Panc1 (cell line): ENCODE results near the gene PDE4B.
"Not testable (repeated sequence)": the region's sequence is repeated elsewhere in the genome, so short reads cannot be mapped to it uniquely, and the experiment has no call there.

Experiments
- POLR2AphosphoS5 ChIP-seq: IDR thresholded peaks from 2 replicates; pipeline ENCODE4 v1.6.1; 2012; ENCODE audit warnings: mild to moderate bottlenecking, low read depth, low read length, moderate library complexity
- REST ChIP-seq, 2 experiments: IDR thresholded peaks; 2 replicates each; pipeline ENCODE4 v1.6.1; 2011 to 2012; ENCODE audit warnings: low read depth in 2 of 2, control low read depth in 1 of 2, low read length in 1 of 2, mild to moderate bottlenecking in 1 of 2, moderate library complexity in 1 of 2; ENCODE audit not compliant: insufficient read depth in 1 of 2
- TF ChIP-seq, protein P1 (sequence below): fragments of 450-650 bp; IDR thresholded peaks from 2 replicates; pipeline ENCODE4 v1.5.1; 2017; ENCODE audit warnings: mild to moderate bottlenecking

DNA sequence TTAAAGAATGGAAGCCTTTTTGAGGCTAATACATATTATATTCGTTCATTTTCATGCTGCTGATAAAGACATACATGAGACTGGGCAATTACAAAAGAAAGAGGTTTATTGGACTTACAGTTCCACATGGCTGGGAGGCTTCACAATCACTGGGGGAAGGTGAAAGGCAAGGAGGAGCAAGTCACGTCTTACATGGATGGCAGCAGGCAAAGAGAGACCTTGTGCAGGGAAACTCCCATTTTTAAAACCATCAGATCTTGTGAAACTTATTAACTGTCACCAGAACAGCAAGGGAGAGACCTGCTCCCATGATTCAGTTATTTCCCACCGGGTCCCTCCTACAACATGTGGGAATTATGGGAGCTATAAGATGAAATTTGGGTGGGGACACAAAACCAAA, 264.8 kb downstream of the PDE4B start:
- TF ChIP-seq POLR2AphosphoS5; REST (IDR thresholded peaks at IDR 0.05; ENCODE audit: insufficient read depth in 1 of 2, low read depth in 2 of 2, low read length in 1 of 2): not testable (repeated sequence)
- TF ChIP-seq, protein P1, sequence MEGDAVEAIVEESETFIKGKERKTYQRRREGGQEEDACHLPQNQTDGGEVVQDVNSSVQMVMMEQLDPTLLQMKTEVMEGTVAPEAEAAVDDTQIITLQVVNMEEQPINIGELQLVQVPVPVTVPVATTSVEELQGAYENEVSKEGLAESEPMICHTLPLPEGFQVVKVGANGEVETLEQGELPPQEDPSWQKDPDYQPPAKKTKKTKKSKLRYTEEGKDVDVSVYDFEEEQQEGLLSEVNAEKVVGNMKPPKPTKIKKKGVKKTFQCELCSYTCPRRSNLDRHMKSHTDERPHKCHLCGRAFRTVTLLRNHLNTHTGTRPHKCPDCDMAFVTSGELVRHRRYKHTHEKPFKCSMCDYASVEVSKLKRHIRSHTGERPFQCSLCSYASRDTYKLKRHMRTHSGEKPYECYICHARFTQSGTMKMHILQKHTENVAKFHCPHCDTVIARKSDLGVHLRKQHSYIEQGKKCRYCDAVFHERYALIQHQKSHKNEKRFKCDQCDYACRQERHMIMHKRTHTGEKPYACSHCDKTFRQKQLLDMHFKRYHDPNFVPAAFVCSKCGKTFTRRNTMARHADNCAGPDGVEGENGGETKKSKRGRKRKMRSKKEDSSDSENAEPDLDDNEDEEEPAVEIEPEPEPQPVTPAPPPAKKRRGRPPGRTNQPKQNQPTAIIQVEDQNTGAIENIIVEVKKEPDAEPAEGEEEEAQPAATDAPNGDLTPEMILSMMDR: not testable (repeated sequence)
